RKO (cell line): Measurements from ENCODE around the gene PDE11A.
A peak's percentile ranks its signal among the peaks of the same experiment; 100 is the strongest.
"Not testable (repeated sequence)": the region's sequence is repeated elsewhere in the genome, so short reads cannot be mapped to it uniquely, and the experiment has no call there.

Experiments
- DNase-seq: peaks from one replicate; pipeline ENCODE4 v3.0.0-alpha.2; 2016; ENCODE audit warnings: low spot score

Gene PDE11A

DNA sequence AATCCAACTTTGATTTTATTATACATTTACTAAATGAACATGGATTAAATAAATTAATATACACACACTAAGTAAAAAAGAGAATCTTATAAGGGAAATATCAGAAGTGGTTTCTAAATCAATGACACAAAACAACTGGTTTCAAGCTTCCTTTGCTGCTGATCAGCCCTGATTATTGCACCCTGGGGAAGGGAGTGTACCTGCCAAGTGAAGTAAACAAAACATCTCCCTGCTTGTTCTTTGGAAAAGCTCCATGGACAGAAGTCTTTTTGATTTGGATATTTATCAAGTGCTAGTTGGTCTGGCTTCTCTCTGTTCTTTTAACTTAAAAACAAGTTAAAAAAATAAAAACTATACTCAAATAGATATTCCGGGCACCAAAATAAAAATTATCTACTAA is 190.1 kb downstream of the PDE11A start:
- DNase-seq, result no peak

DNA sequence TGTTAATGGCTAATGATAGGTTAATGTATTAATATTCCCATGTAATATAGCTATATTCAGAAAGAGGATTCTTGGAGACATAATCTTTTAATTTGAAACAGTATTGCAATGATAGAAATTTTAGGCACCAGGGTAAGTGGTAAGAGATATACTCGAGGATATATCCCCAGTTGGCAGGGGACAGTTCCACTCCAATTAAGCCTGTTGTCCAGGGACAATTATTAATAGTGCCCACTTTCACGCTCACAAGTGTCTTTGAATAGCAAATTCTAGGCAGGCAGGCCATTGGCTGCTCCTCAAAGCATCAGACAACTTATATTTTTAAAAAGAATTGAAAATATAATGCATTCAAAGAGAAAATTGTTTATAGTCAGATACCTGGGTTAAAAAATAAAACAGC is 190.7 kb downstream of the PDE11A start:
- no peak for DNase-seq

DNA sequence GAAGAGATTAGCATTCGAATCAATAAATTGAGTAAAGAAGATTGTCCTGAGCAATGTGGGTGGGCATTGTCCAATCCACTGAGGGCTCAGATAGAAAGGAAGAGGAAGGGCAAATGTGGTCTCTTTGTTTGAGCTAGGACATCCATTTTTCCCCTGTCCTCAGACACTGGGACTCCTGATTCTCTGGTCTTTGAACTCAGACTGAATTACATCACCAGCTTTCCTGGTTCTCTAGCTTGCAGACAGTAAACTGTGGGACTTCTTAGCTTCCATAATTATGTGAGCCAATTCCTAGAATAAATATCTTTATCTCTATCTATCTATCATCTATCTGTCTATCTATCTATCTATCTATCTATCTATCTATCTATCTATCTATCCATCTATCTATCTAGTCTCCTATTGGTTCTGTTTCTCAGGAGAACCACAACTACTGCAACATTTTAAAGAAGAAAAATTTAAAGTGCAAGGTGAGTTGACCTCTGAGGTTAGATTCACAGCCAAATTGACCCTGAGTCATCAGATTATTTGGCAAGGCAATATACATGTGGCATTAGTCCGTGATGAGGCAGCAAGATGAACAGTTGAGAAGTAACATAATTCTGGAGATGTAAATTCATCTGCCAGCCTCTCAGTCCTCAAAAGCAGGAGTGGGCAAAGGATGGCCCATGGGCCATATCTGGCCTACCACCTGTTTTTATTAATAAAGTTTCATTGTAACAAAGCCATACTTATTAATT is 191.4 kb downstream of the PDE11A start:
- DNase-seq, result peak; percentile 18

DNA sequence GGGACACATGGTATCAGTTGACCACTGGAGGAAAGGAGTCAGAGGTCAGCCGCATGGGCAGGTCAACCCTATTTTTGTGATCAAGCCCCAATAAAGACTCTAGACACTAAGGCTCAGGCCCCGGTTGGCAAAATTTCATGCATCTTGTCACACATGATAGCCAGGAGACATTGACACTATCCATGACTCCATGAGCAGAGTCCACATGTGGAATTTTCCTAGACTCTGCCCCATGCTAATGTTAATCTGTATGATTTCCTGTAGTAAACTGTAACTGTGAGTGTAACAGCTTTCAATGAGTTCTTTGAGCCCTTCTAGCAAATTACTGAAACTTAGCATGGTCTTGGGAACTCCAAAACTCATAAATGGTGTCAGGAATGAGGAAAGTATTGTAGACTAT is 192.3 kb downstream of the PDE11A start:
- DNase-seq, result no peak

- no peak for DNase-seq
Observed at GRCh38 chr2:177876950-177877349, 195.6 kb downstream of the PDE11A start.

DNA sequence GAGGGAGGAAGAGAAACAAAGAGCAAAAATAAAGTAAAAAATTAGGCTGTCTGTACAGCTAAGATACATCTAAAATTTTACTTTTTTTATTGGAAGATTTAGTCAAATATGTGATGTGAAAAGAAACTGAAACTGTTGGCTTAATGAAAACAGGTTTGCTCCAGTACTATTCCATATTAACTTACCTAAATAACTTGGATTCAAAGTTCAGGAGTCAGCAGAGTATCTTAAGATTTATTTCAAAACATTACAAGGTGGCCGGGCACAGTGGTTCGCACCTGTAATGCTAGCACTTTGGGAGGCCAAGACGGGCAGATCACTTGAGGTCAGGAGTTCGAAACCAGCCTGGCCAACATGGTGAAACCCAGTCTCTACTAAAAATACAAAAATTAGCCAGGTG is 197.9 kb downstream of the PDE11A start:
- no peak for DNase-seq

DNA sequence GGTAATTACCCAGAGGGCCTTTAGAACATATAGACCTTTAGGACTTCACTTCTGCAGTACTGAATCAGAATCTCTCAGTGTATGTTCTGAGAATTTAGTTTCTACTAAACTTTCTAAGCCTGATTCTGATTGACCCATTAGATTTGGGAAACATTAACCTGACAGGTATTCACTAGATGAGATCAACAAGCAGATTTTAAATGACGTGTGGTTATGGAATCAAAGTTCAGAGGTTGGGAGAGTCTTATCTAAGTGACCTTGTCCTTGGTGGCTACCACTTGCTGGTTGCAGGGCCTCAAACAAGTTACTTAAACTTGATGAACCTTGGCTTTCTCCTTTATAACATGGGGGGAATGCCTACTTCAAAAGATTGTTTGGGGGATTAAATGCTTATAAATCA is 198.7 kb downstream of the PDE11A start:
- DNase-seq, result no peak

DNA sequence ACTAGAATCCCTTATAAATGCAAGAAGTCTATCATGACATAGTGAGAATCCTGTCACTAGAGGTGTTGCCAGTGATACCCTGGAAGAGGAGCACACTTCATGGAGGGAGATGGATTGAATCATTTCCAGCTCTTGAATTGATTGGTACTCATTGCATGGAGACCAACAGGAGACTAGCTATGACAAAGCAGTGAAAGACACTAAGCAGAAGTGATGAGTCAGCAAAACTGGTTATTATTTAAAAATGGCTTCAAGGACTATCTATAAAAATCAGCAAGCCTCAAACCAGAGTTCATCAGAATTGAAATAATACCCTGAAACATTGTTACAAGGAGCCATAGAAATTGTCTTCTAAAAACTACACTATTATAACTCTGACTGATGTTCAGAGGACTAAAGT is 200.3 kb downstream of the PDE11A start:
- DNase-seq, result no peak

DNA sequence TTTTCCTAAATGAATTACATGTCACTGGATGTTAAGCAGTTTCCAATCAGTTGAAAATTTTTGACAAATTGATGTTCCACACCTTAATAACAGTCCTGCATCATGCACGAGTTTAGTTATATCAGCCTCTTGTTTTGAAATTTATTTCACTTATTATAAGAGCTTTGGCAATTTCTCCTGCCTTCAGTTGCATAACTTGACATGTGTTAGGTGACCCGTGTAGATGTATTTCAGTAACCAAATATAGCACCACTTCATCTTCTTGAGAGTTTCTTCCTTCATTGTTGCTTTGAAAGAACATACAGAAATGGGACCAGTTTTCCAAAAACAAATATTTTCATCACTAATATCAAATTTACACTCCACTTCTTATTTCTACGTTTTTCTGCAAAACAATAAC is 202.7 kb downstream of the PDE11A start:
- no peak for DNase-seq

DNA sequence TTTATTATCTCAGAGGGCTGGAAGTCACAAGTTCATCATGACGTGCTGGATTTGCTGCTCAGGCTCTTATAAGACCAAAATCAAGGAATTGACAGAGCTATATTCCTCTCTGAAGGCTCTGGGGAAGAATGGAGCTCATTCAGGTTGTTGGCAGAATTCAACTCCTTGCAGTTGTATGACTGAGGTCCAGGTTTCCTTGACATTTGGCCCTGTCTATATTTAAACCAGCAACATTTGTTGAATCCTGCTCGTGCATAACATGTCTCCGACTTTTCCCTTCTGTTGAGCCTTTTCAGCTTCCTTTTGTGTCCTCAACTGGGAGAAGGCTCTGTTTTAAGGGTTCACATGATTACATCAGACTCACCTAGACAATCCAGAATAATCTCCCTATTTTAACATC is 203.4 kb downstream of the PDE11A start:
- DNase-seq, result no peak

- DNase-seq, result no peak
Observed at GRCh38 chr2:177868806-177869205, 203.8 kb downstream of the PDE11A start.

GRCh38 chr2:177857538-177857937 is 215.0 kb downstream of the PDE11A start:
- no peak for DNase-seq

DNA sequence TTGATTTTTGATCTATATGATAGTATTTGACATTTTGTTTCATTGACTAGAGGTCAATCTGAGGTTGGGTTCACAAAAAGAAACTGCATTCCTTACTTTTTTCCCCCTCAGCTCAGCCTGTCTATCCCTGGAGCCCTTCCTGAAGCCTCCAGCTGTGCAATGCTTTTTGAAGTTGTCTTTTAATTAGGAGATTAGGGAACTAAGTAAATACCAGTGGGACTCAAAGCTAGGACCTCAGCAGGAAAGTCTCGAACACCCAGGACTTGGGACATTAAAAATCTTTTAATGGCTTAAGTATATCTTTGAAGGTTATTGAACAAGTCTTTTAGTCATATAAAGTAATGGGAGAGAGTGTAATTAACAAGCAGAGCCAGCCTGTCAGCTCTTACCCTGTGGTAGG is 220.2 kb downstream of the PDE11A start:
- no peak for DNase-seq

DNA sequence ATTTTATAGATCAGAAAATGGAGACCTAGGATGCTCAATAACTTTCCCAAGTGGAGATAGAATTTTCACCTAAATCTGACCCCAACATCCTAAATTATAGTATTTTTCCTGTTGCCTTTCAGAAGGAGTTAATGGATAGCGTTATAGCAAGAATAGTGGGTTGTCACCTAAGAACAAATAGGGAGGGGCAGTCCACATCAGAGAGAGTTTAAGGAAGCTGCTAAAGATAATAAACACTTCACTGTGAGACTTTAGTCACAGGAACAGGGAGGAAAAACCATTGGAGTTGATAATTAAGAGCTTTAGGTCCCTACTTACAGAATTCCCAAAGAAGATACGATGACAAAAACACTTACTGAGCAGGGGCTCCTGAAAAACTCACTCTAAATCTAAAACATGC is 229.4 kb downstream of the PDE11A start:
- DNase-seq, result no peak

DNA sequence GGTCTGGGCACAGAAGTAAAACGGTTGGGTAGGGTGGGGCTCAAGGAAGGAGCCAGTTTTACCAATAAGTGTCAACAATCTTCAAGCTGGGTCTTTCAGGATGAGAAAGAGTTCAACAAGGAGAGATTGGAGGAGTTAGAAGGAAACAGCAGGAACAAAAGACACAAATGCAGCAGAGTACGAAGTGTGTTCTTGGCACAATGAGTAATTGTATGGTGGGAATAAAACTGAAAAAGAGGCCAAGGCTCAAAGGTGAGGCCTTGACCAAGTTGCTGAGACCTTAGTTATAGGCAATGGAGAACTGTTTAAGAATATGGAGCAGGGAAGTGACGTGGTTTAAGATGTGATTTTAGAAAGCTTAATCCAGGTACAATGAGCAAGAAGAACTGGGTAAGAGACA is 230.3 kb downstream of the PDE11A start:
- DNase-seq, result no peak

- DNase-seq, result not testable (repeated sequence)
Observed at GRCh38 chr2:177835418-177836204, 237.0 kb downstream of the PDE11A start.

GRCh38 chr2:177832611-177833433 is 239.8 kb downstream of the PDE11A start:
- no peak for DNase-seq

- DNase-seq, result no peak
Observed at GRCh38 chr2:177830881-177831386, 241.6 kb downstream of the PDE11A start.

DNA sequence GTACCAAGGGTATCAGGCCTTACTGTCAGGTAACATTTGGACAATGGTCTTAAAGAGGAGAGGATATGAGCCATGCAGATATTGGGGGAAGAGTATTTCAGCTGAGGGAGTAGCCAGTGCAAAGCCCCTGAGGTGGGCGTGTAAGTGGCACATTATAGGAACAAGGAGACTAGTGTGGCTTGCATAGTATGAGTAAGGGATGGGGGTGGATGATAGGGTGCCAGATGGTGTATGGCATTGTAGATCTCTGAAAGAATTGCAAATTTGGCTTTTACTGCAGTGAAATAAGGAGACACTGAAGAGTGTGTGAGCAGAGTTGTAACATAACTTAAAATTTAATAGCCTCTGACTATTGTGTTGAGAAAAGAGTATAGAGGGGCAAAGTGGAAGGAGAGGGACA is 244.0 kb downstream of the PDE11A start:
- no peak for DNase-seq

- no peak for DNase-seq
Observed at GRCh38 chr2:177826897-177827296, 245.7 kb downstream of the PDE11A start.

DNA sequence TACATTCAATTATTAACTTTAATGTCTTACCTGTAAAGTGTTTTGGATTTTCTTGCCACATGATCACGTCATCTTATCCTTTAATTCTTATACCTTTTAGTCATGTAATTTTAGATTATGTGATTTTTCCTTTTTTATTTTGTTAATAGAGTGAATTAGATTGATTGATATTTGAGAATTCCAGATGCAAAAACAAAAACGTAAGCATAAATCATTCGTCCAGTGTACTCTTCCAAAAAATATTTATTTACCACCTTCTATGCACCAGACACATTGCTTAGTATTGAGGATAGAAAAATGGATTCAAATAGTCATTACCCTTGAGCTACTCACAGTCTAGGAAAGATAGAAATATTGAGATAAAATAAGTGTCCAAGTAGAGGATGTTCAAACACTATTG is 249.6 kb downstream of the PDE11A start:
- DNase-seq, result no peak

- no peak for DNase-seq
Observed at GRCh38 chr2:177818412-177818811, 254.2 kb downstream of the PDE11A start.

- DNase-seq, result no peak
Observed at GRCh38 chr2:177817300-177817699, 255.3 kb downstream of the PDE11A start.
